Thyroid gland (tissue), 4 donors: ENCODE data around the gene DAB1. TPM values are rescaled to one million over a fixed set of nuclear protein-coding genes. Genes with fewer than 3 reads are reported as not detected.

Experiments
- DNase-seq, 2 donors: peaks; one replicate each; pipeline ENCODE4 v3.0.0-alpha.2; 2019
- H3K27ac ChIP-seq, 3 donors: fragments of 200-600 bp; sonication (generic); 1 replicate in 2 of 3; 2 replicates in 1 of 3; pipeline ENCODE4 v1.5.1; 2016 to 2019; ENCODE audit warnings: mild to moderate bottlenecking in 1 of 3, moderate library complexity in 1 of 3
- H3K27me3 ChIP-seq: fragments of 200-600 bp; sonication (generic); one replicate; pipeline ENCODE4 v1.5.1; 2019
- H3K36me3 ChIP-seq, 2 donors: fragments of 200-600 bp; sonication (generic); one replicate each; pipeline ENCODE4 v1.5.1; 2016 to 2019
- H3K4me1 ChIP-seq, 2 donors: fragments of 200-600 bp; sonication (generic); one replicate each; pipeline ENCODE4 v1.5.1; 2017 to 2019
- H3K4me3 ChIP-seq, 3 donors: fragments of 200-600 bp; sonication (generic); replicated peaks in 1 of 3; 1 replicate in 2 of 3; 2 replicates in 1 of 3; pipeline ENCODE4 v1.5.1; 2016; ENCODE audit warnings: mild to moderate bottlenecking in 1 of 3
- H3K9me3 ChIP-seq: fragments of 200-600 bp; sonication (generic); one replicate; pipeline ENCODE4 v1.5.1; 2017
- POLR2A ChIP-seq, 2 donors: fragments of 450-650 bp; IDR thresholded peaks; one replicate each; pipeline ENCODE4 v1.6.1; 2017; ENCODE audit warnings: antibody characterized with exemption in 2 of 2, mild to moderate bottlenecking in 2 of 2, moderate library complexity in 1 of 2
- WGBS, 2 donors: methylation state at CpG; one replicate each; pipeline ENCODE4 v1.1.5; 2017; 5-methylcytosine and 5-hydroxymethylcytosine counted together
- intact Hi-C: fragments of 100-400 bp; cut with DNase I; formaldehyde crosslinking; loops from one replicate; pipeline ENCODE4 v1.15.1; 2023
- total RNA-seq, 4 donors: library from RNA; depleted of rRNA; stranded (reverse); fragments of >200 nt; gene quantifications; one replicate each; pipeline ENCODE4 v1.2.3, GENCODE V29; 2016
- TF ChIP-seq, protein P1 (sequence below), 6 experiments: fragments of 200-600 bp in 3 of 6; fragments of 450-650 bp in 3 of 6; sonication (generic) in 3 of 6; IDR thresholded peaks; one replicate each; pipeline ENCODE4 v1.5.1; 2016 to 2019; ENCODE audit warnings: antibody characterized with exemption in 6 of 6, mild to moderate bottlenecking in 2 of 6, inconsistent platforms in 1 of 6, moderate library complexity in 1 of 6

Gene DAB1
- total RNA-seq, 4 donors from 2014 or later, result under 0.01 to 0.83 (median 0.21) TPM

DNA sequence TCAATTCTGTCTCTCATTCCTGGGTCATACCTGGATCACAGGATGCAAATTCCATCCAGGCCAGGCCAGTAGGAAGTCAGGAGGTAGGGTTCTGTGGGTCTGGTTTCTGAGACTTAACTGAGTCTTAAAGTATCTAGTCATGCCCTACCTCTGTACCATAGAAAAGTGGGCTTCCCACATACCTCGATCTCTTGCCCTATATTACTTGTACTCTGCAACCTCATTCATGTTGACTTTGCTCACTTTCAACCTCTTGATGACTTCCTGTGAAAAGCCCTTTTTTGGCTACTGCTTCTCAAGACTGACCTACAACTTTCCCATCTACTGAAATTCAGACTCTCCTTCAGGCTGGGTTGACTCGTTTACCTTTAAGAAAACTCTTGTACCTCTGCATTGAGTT is 329.1 kb downstream of the DAB1 start:
- Histone ChIP-seq H3K4me3 (no peak overlapping the region), H3K27me3 (no peaks in the 10 kb centered on the region), H3K36me3 (no peaks in the 10 kb centered on the region), H3K9me3 (no peaks in the 10 kb centered on the region), H3K4me1 (no peaks in the 10 kb centered on the region), H3K27ac (no peak overlapping the region)
- WGBS, 2 donors, result 84 to 94% methylated on average over 2 of the region's 2 CpGs
- DNase-seq, result no peak
- intact Hi-C loops, result no loop called here
- no peak for TF ChIP-seq POLR2A (IDR thresholded peaks at IDR 0.05)
- TF ChIP-seq, protein P1, sequence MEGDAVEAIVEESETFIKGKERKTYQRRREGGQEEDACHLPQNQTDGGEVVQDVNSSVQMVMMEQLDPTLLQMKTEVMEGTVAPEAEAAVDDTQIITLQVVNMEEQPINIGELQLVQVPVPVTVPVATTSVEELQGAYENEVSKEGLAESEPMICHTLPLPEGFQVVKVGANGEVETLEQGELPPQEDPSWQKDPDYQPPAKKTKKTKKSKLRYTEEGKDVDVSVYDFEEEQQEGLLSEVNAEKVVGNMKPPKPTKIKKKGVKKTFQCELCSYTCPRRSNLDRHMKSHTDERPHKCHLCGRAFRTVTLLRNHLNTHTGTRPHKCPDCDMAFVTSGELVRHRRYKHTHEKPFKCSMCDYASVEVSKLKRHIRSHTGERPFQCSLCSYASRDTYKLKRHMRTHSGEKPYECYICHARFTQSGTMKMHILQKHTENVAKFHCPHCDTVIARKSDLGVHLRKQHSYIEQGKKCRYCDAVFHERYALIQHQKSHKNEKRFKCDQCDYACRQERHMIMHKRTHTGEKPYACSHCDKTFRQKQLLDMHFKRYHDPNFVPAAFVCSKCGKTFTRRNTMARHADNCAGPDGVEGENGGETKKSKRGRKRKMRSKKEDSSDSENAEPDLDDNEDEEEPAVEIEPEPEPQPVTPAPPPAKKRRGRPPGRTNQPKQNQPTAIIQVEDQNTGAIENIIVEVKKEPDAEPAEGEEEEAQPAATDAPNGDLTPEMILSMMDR (IDR thresholded peaks at IDR 0.05), result no peak

DNA sequence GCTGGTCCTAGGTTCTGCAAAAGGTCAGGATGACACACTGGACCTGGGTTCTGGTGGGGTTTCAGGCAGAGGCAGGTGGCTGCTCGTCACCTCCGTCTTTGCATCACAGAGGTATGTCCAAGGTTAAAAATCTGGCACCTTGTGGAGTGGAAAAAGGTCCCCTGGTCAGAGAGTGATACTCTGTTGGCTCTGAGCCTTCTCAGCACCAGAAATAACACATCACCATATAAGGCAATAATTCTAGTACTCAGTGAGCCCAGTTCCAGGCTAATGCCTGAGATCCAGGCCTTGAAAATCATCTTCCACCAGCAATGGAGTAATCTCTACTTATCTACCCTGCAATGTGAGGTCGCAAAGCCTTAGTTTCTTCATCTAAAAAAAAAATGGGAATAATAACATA is 330.7 kb downstream of the DAB1 start:
- DNase-seq, result no peak
- intact Hi-C loops, result no loop called here
- WGBS, 2 donors, result 91 to 99% methylated on average over 3 of the region's 3 CpGs

DNA sequence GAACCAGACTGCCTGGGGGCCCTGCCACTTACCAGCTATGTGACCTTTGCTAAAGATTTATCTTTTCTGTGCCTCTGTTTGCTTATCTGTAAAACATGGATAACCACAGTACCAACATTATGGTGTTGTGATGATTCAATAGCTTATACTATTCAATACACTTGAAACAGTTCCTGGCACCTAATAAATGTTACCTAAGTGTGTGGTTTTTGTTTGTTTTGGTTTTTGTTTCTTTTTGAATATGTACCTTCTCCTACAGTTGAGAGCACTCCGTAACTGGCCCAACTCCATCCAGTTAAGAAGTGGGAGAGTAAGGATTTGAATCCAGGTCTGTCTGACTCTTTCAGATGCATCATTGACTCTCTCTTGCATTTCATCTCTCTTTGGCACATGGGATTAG is 332.2 kb downstream of the DAB1 start:
- DNase-seq, result no peak
- H3K27ac ChIP-seq, result no peak overlapping the region
- H3K4me3 ChIP-seq, result no peak overlapping the region
- WGBS, 2 donors, result 83 to 98% methylated on average over 1 of the region's 1 CpG
- no peak for TF ChIP-seq POLR2A (IDR thresholded peaks at IDR 0.05)
- TF ChIP-seq, protein P1 (IDR thresholded peaks at IDR 0.05), result no peak
- H3K9me3 ChIP-seq, result no peaks in the 10 kb centered on the region
- H3K4me1 ChIP-seq, result no peaks in the 10 kb centered on the region
- intact Hi-C loops, result no loop called here
- no peaks in the 10 kb centered on the region for H3K36me3 ChIP-seq
- no peaks in the 10 kb centered on the region for H3K27me3 ChIP-seq

More for the DNA sequence above, 330.7 kb downstream of the DAB1 start:
- no peaks in the 10 kb centered on the region for H3K9me3 ChIP-seq
- no peaks in the 10 kb centered on the region for H3K36me3 ChIP-seq
- no peak overlapping the region for H3K27ac ChIP-seq
- H3K4me3 ChIP-seq, result no peak overlapping the region
- H3K27me3 ChIP-seq, result no peaks in the 10 kb centered on the region
- TF ChIP-seq, protein P1 (IDR thresholded peaks at IDR 0.05), result no peak
- no peak for TF ChIP-seq POLR2A (IDR thresholded peaks at IDR 0.05)
- no peaks in the 10 kb centered on the region for H3K4me1 ChIP-seq

DNA sequence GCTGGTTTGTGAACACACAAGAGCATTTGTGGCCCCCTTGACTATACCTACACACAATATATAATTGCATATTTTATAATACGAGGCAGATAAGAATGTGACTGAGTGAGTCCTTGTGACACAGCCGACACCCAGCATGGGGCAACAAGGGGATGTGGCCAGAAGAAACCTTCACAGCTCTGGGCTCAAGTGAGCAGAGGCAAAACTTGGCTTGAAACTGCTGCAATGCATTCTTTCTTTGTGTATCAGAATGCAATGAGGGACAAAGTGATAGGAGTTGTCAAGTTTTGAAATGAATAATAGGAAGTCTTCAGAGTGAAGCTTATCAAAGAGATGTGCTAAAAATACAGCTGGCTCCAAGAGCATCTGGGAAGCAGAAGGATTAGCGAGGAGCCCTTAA is 334.0 kb downstream of the DAB1 start:
- no peaks in the 10 kb centered on the region for H3K9me3 ChIP-seq
- no peak overlapping the region for H3K27ac ChIP-seq
- H3K4me3 ChIP-seq, result no peak overlapping the region
- no peak for DNase-seq
- intact Hi-C loops, result no loop called here
- WGBS, 2 donors, result 62 to 73% methylated on average over 3 of the region's 3 CpGs
- H3K4me1 ChIP-seq, result no peaks in the 10 kb centered on the region
- no peaks in the 10 kb centered on the region for H3K27me3 ChIP-seq
- TF ChIP-seq POLR2A (IDR thresholded peaks at IDR 0.05), result no peak
- TF ChIP-seq, protein P1 (IDR thresholded peaks at IDR 0.05), result no peak
- no peaks in the 10 kb centered on the region for H3K36me3 ChIP-seq

DNA sequence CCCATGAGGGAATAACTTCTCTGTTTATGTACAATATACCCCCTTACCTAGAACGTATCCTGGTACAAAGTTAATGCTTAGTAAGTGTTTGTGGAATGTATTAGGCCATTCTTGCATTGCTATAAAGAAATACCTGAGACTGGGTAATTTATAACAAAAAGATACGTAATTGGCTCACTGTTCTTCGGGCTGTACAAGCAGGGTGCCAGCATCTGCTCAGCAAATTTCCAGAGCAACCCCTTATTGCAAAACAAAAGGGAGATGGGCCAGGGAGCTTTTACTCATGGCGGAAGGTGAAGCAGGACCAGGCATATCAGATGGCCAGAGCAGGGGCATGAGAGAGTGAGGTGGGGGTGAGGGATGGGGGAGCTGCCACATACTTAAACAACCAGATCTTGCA is 334.6 kb downstream of the DAB1 start:
- intact Hi-C loops, result no loop called here
- DNase-seq, result no peak
- no peaks in the 10 kb centered on the region for H3K27me3 ChIP-seq
- no peaks in the 10 kb centered on the region for H3K4me1 ChIP-seq
- 92 to 96% methylated on average over 4 of the region's 4 CpGs for WGBS, 2 donors
- no peaks in the 10 kb centered on the region for H3K9me3 ChIP-seq
- H3K27ac ChIP-seq, result no peak overlapping the region
- TF ChIP-seq POLR2A (IDR thresholded peaks at IDR 0.05), result no peak
- TF ChIP-seq, protein P1 (IDR thresholded peaks at IDR 0.05), result no peak
- no peak overlapping the region for H3K4me3 ChIP-seq
- H3K36me3 ChIP-seq, result no peaks in the 10 kb centered on the region
